NCI-H748 (cell line): ENCODE data around the gene OPCML.

Experiments used
- DNase-seq: peaks from one replicate; lab custom pipeline; 2025; ENCODE audit not compliant: unreplicated experiment; lab: John Stamatoyannopoulos, UW

OPCML gene

DNA sequence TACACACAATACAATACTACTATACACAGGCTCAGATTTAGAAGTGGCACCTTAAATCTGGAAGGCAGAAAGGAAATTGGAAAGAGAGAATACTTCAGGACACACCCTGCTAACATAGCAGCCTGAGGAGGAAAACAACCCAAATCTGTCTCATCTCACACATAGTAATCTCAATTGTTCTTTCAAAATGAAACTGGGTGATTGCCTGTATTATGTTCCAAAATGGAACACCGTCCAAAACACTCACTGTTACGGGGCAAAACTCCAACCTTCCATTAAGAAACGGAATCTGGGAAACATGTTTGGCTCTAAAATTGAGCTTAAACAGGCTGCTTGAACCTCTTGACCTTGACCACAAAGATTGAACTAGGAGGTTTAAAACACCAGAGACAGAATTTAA is 572.6 kb downstream of the OPCML start:
- no peak for DNase-seq

DNA sequence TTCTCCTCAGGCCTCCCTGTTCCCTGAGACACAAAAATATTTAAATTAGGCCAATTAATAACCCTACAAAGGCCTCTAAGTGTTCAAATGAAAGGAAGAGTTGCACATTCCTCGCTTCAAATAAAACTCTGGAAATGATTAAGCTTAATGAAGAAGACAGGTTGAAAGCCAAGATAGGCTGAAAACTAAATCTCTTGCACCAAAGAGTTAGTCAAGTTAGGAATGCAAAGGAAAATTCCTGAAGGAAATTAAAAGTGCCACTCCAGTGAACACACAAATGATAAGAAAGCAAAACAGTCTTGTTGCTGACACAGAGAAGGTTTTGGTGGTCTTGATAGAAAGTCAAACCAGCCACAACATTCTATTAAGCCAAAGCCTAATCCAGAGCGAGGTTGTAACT is 574.4 kb downstream of the OPCML start:
- no peak for DNase-seq

DNA sequence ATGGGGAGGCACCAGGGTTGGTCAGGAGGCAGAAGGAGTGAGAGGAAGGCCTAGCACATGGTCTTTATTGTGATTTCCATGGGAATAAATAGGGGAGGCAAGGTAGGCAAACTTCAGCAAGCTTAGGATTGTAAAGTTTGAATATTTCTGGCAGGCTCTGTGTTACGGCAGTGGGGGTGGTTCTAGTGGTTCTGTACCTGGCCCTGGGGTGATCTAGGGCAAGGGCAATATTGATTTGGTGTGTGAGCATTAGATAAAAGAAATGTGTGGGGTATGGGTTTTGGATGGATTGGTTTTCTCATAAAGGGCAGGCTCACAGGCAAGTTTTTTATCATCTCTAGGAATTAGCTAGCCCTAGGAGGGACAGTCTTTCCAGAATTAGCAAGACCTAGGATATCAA is 584.0 kb downstream of the OPCML start:
- DNase-seq: no peak

DNA sequence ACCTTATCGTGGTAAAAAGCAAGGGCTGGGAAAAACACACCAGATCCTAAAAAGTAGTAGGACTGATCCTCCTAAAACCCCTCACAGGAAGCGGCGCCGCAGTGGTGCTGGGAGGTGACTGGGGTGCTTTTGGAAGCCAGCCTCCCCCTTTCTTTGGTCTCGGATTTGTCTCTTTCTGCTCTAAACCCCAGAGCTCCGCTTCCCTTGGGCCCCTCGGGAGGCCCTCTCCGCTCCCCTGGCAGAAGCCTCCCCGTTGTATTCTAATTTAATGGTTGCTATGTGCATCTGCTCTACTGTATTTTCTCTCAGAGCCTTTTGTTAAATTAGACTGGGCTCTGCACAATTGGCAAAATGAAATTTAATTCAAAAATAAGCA is 587.7 kb downstream of the OPCML start:
- DNase-seq: peak; percentile 31

DNA sequence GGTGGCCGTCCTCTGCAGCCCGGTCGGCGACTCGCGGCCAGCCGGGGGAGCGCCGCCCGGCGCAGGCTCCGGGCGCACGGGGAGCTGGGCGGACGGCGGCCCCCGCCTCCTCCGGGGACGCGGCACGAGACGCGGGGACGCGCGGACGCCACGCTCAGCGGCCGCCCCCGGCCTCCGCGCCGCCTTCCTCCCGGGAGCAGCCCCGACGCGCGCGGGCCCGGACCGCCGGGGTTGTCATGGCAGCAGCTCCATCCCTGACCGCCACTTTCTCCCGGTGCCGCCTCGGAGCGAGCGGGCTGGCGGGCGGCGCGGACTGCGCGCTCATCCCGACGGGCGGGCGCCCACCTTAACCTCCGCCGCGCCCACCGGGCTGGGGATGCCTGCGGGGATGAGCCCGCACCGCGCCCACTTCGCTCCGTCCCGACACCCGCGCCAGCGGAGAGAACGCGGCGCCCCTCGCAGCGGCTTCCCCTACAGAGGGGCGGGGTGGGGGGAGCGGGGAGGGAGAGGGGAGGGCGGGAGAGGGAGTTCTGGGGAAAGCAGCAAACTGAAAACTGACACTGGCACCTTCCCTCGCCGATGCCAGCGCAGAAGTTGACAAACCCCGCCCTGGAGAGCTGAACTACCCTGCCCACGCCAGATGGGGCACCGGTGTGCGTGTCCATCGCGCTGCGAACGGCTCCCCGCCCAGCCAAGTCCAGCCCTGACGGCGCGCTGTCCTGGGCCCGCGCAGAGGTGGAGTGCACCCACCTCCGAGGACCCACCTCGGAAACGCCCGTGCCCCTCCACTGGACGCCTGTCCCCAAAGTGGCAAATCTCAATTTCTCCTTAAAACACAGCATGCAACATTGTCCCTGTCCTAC is 588.4 kb downstream of the OPCML start:
- peak; percentile 83 for DNase-seq

DNA sequence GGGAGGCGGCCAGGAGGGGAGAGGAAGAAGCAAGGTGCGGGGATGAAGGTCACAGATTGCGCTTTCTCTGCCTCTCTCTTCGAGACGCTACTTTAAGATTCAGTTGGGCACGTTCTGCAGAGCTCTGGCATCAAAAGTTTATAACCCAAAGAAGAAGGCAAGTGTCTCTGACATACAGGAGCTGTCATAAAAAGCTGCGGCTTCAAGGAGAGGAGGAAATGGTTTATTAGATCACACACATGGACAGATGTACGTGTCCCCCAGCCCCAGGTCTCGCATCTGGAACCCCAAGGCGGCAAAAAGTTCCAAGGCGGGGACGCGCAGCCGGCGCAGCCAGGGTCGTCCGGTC is 589.0 kb downstream of the OPCML start:
- DNase-seq: no peak

DNA sequence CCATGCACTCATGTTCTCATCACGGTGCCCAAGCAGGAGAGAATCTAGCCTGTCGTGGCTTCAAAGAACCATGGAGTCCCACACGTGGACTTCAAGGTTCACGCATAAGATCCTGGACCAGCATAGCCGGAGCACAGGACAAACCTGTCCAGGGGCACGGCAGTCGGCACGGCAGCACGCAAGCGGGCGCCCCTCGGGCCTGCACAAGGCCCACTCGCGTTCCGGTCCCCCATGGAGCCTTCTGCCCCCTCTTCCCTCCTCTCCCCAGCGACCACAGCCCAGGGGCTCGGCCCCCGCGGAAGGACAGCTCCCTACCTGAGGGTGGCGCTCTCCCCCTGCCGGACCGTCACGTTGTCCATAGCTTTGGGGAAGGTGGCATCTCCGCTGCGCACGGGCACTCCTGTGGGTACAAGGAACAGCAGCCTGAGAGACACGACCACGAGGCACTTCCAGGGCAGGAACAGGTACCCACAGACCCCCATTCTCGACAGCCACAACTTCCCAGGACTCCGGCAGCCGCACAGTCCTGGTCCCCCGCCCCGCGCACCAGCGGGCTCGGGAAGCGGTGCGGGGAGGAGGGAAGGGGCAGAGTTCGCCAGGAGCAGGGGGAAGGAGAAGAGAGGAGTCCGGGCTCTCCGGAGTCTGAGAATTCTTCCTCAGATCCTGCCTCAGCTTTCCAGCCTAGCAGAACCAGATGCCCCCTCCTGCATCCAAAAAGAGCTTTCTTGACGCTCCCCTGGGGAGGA is 589.5 kb downstream of the OPCML start:
- DNase-seq: peak; percentile 57

DNA sequence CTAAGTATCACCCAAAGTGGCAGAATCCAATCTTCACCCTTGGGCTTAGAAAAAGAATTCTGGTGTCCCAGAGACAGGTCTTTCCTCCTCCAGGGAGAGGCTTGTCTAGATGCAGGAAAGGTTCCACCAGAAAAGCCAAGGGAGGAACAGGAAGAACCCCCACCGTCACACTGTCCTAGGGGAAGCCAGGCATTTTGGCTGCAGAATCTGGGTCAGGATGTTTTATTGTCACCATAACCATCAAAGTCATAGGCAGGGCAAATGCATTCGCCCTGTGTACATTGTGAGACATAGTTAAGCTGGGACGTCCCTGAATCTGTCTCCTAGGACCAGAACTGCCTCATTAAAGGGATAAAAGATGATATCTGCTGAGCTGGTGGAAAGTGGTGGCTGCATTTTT is 590.5 kb downstream of the OPCML start:
- peak; percentile 18 for DNase-seq

DNA sequence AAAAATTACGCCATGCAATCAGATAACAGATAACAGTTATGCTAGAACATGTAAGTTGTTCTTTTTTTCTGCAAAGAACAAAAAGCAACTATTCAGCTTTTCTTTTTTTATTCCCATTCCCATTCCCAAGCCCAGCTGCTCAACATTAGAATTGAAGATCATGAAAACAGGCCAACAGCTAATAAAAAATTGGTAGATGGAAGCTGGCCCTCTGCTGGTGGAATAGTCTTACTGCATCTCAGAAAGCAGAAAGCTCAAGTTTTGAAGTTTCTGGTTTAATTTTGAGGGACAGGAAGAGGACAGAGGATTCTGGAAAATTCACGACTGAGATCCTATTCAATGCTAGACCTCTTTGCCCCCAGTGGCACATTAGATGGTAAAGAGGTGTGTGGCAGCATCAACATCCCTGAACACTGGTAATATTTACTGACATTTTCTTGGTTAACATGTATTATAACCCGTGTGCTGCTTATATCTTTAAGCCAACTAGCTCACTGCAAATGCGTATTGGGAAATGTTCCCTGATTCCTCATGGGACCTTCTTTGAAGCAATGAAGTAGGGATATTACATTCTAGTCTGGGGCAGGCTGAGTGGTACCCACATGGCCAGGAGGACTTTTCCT is 591.2 kb downstream of the OPCML start:
- DNase-seq: peak; percentile 67

DNA sequence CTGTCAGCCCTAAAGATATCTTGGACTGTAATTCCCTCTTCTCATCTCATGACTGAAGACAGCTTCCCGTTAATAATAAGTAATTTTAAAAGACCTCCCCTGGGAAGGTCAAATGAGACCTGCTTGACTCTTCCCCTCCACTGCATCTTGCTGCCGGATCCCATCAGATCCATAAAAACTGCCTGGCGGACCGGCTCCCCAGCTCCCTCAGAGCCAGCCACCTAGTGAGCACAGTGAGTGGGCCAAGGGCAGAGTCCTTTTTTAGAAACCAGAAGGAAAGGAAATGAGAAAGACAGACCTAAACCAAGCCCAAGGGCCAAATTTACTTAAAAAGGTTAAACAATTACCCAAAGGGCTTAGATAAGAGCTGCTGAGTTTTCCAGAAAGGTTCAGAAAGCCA is 595.3 kb downstream of the OPCML start:
- DNase-seq: no peak

DNA sequence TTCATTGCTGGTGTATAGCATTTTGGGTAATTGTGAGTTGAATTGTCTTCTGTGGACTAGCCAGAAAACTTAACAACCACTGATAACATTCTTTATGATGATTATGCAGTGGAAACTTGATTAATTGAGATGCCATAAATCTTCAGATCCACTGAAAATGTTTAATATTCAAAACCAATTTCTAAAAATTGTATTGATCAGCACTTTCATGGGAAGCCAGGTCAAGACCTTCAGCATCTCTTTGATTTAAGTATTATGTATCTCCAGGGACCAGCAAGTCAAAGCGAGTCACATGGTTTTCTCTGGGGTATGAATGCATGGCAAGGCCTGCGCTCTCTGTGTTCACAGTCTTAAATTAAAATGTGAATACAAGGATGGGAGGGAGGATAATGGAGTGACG is 596.9 kb downstream of the OPCML start:
- no peak for DNase-seq

DNA sequence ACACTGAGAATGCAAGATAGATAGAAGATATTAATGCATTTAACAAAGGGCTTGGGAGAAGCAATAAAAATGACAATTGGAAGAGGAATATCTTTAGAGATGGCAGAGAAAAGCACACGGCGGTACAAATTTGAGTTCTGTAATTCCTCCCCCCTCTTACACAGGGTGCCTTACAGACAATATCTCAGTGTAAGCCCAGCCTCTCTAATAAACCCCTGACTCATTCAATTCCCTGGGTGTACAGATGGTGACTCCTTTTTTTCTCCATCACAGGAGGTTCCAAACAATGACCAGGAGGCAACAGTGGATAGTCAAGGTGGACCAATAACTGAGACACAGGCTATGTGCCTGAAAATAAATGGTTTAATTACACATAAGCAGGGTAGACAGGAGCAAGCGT is 598.6 kb downstream of the OPCML start:
- DNase-seq: no peak

DNA sequence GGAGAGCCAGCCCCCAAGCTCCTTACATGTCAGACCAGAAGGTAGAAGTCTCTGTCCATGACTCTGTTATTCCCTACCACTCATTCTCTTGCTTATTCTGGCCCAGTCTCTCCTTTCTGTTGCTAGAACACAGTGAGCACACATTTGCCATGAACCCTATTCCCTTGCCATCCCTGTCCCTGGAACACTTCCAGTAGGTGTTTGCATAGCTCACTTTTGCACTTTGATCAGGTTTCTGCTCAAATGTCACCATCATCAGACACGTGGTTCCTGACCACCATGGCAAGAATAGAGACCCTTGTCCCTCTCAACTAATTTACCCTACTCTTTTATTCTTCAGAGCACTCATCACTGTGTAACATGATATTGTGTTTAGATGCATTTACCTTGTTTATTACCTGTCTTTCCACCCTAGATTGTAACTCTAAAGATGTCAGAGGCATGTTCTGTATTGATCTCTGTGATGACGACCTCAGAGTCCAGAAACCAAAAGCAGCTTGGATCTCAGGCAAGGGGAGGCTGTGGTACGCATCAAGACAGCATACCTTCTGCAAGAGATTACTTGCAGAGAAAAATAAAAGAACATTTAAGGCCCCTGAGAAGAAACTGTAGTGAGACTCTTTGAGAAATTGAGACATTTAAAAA is 606.4 kb downstream of the OPCML start:
- DNase-seq: no peak

DNA sequence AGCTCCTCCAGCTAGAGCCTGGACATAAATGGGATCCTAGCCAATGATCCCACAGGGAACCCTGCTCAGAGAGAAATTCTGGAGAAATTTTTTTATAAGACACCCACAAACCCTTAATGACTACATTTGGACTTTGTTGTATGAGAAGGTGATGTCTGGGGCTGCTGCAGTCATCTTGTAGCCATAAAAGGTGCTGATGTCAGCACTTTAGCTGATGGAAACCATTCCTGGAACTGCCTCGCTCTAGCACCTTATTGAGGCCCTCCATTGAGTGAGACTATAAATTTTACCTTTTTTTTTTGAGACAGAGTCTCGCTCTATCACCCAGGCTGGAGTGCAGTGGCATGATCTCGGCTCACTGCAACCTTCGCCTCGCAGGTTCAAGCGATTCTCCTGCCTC is 610.7 kb downstream of the OPCML start:
- no peak for DNase-seq

DNA sequence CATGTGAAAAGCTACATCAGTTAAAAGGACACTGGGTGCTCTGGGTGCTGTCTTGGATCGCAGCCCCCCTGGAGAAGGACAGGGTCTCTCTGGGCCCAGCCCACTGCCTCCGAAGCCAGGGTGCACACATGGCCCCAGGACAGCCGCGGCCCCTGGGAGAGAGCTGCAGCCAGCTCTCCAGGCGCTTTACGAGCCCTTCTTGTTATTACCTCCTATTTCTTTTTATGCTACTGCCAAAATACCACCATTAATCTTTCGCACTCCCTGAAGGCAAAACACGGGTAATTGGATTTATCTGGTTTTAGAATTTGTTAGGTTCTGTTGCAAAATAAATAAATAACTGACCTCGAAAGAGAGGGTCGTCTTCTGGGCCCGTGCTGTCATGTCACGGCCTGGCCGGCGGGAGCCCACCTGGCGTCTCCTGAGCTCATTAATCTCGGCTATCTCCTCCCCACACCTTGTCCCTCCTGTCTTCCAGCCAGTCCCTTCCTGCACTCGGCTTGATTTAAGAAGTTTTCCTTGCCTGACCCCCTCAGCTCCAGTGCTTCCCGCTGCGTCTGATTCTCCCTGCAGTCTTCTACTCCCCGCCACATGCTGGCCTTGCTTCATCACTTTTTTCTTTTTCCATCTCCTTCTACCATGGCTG is 611.7 kb downstream of the OPCML start:
- no peak for DNase-seq

DNA sequence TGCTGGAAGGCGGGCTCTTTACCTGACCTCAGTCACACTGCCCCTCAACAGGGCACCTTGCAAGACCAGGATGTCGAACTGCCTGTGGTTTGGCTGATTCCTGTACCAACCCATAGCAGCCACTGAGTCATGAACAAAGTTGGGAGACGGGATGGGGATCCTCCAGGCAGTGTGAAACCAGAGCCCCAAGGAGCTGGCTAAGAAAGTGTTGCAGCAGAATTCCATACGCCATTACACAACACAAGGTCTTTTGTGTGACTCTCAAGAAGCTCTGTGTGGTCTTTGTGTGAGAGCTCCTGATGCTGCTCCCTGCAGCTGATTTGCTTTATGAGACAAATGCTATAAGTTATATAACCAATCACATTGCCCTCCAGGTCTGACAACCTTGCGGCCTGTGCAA is 617.7 kb downstream of the OPCML start:
- DNase-seq: no peak

DNA sequence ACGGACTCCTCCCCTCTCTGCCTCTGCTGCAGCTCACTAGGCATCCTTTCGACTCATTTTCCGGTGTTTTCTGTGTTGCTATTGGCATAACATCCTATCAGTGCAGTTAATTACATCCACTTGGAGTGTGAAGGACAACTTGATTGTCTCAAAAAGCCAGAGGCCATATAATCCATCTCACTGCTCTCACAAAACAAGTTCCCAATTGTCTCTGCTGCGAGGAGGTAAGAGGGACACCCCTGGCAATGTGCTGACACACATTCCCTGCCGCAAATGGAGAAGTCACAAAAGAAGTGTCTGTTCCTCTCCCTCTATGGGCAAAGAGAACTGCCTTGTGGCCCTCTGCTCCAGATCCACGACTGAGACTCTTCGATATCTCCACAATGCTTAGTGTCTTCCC is 618.4 kb downstream of the OPCML start:
- no peak for DNase-seq

DNA sequence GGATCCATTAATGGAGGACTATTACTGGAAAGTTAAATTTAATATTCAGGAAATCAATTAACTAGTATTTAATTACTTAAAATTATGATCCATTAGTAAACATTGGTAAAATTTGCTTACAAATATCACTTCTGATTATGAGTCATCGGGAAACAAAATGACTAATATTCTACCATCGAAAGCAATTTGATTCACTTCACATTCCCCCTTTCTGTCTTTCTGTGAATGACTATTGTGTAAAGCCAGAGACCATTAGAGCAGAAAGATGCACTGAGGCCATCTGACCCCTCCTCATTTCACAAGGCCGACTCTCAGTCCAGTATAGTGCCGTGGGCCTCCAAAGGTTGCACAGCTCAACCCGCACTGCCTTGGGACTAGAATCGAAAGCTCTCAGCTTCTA is 619.0 kb downstream of the OPCML start:
- DNase-seq: no peak

DNA sequence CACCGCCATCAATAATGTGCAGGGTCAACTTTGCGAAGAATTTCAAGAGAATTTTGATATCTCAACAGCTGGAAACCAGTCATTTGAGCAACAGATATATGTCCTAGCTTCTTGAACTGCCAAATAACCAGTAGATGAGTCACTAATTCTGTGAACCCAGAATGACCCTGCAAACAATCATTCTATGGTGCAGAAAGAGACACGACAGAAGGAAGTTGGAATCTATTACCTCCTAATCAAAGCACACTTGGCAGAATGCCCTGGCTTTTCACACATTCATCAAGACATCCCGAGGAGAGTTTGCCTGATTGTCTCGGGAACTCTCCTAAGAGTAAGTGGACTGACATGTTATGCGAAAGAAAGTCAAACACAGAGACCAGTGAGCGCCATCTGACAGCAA is 621.1 kb downstream of the OPCML start:
- peak; percentile 67 for DNase-seq

DNA sequence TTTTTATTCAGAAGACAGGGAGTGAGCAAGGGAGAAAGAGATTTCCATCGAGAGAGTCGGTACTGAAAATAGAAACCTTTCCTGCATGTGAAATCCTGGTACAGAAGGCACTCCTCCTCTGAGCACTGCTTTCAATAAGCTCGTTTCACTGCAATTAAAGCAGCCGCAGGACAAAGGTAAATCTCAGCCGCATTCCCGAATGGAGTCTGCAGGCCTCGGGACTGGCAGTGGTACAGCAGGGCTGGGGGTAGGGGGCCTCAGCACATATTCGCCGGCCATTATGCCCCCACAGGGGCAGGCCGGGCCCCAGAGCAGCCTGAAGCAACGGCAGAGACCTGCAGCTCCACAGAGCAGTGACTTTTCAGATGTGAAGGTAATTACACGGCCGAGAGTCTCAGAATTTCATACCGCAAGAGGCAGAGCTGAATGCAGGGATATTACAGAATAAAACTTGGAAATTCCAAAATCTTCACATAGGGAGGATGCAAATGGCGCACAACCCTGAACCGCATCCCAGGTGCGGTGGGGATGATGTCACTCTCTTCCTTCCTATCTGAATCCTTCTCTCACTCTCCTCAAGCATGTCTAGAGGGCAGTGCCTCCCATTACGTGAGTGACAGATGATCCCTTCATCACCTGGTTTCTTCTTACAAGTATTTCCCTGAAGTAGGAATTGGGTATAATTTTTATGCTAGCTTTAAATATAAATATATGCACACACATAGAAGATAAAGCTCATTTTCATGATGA is 622.1 kb downstream of the OPCML start:
- DNase-seq: no peak
